NCI-H2196 treated with DMSO at 0.1 percent for 48 hours (cell line): ENCODE results near the gene PCDHGB1.
"Not testable (repeated sequence)": the region's sequence is repeated elsewhere in the genome, so short reads cannot be mapped to it uniquely, and the experiment has no call there.

Experiments
- DNase-seq: peaks from one replicate; lab custom pipeline; 2025; ENCODE audit not compliant: unreplicated experiment; lab: John Stamatoyannopoulos, UW

PCDHGB1 gene

DNA sequence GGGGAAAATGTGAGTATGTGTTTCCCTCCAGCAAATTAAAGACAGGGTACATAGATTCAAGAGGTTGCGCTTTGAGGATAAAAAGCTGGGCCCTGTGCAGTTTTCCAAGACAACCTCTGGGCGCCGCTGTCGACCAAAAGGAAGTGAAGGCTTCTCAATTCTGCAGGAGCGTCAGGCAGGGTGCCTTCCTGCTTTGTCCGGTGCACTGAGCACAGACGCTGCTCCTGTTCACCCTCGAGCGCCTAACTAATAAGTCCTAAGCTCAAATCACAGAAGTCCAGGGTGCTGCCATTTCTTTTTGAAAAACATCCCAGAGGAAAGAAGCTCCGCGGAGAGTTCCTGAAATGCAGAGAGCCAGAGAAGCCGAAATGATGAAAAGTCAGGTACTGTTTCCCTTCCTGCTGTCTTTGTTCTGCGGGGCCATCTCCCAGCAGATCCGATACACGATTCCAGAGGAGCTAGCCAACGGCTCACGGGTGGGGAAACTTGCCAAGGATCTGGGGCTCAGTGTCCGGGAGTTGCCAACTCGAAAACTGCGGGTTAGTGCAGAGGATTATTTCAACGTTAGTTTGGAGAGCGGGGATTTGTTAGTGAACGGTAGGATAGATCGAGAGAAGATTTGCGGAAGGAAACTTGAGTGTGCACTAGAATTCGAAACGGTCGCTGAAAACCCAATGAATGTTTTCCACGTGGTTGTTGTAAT, at the start of gene PCDHGB1:
PCDHGB1 (plus strand) TSS at position 183 of the 703 bp plus-strand sequence; CDS start at position 345, 162 bp downstream.
- no peak for DNase-seq

DNA sequence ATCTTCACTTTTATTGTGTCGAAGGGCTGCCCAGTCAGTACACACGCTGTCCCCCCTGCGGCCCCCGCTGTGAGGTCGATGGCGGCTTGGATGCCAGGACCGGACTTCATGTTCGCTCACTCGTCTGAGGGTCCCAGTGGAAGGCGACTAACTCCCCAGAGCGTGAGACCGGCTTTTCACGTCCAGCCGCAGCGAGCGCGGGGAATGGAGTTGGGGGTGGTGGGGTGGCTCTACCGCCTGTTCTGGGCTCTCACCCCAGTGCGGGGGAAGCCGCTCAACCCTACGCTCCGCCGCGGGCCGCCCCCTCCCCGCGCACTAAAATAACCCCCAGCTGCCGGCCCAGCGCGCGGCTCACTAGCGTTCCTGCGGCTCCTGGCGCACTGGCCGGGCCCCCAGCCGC, 46.1 kb upstream of the PCDHGB1 start, which contains the start of gene SLC25A2:
SLC25A2 (minus strand) TSS at position 294 of the 400 bp plus-strand sequence; CDS start at position 110, 184 bp downstream.
- no peak for DNase-seq

DNA sequence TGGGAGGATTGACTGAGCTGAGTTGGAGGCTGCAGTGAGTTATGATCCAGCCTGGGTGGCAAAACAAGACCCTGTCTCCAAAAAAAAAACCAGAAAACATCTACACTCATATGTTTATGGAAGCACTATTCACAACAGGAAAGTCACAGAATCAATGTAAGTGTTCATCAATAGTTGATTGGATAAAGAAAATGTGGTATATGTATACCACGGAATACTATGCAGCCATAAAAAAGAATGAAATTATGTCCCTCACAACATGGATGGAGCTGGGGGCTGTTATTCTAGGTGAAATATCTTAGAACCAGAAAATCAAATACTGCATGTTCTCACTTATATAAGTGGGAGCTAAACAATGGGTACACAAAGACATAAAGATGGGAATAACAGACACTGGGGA, 43.3 kb upstream of the PCDHGB1 start:
- DNase-seq: no peak

DNA sequence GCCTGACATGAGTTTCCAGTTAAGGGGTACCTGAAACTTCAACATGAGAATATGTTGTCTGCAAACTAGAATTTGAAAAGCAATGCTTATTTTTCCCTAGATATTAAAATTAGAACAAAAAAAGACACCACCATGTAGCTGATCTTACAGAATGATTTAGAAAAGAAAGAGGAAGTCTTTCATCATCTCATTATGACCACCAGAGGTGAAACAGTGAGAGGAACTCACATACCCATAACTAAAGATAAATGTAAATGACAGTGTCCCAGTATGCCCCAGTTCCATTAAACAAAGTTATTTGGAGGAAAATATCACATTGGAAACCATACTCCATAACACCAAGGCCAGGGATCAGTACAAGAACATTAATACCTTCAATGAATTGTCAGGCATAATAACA, 36.2 kb upstream of the PCDHGB1 start:
- no peak for DNase-seq

DNA sequence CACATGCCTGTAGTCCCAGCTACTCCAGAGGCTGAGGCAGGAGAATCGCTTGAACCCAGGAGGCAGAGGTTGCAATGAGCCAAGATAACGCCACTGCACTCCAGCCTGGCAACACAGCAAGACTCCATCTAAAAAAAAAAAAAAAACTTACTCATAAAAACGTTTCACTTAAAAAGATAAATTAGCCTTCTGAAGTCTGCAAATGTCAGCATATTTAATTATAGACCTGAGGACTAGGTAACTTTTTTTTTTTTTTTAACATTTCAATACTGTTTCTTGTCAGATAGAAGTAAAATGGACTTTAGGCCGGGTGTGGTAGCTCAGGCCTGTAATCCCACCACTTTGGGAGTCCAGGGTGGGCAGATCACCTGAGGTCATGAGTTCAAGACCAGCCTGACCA, 32.9 kb upstream of the PCDHGB1 start:
- DNase-seq: not testable (repeated sequence)

DNA sequence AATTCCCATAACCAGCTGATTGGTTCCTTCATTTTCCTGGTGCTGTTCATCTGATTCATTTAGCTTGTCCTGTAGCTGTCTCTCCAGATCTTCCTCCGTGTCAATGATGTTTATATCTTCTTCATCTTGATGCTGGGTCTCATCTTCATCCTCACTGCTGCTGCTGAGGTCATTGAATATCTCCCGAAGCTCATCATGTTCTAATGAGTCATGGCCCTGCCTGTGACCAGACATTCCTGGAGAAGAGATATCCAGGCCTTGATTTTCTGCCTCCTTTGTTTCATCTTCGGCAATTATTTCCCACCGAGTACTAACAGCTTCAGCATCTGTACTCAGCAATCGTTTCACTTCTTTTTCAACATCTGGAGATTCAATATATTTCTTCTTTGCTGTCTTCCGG, 30.7 kb upstream of the PCDHGB1 start:
- DNase-seq: no peak

DNA sequence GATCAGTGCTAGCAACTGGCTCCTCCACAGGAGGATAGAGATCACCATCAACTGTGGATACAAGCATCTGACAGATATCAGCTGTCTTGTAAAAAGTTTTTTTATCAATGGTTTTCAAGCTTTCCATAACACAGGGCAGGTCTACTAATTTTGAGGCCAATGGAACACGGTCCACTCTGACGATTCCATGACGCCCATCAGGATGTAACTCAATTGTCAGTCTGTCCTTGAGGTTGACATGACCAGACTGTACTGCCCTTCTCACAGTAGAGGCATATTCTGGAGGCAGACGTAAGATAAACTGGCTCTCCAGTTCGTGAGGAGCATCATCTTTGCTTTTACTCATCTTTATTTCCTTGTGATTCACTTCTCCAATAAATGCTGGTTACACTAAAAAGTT, 30.2 kb upstream of the PCDHGB1 start:
- no peak for DNase-seq

DNA sequence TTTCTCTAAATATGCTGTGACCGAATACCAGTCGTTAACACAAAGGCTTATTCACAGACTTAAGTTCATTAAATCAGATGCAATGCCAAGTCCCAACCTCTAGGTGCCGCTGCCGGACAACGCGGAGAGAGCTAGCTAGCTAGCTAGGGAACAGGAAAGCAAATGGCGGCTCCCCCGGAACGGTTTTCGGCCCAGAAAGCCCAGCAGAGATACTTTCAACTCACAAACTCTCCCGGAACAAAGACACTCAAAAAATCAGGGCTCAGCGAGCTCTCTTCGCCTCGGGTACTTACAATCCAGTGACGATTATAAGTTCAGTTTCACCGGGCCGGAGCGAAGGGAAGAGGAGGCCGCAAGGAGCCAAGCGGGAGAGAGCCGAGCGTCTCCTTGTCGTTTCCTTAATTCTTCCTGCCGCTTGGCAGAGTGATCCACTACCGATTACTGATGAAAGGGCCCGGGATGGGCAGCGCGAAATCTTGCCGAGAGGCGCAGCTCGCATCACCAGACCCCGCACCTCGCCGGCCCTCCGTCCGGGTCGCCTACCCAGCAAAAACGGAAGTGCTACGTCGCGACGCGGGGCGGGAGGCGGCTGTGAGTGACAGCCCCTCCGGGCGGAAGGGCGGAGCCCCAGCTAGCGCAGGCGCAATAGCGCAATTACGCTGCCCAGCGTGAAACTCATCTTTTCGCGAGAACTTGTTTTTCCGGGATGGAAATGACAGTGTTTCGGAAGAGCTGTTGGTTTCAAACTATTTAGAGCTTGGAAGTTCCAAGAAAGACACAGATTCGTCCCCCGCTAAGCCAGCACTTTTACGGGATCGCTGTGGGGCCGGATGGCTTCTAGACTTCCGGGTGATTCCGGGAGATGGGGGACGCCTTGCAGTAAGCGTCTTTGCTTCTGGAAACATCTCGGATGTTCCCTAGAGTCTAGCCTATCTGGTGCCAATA, 29.4 kb upstream of the PCDHGB1 start, which contains the start of gene TAF7:
TAF7 (minus strand) TSS at position 560 of the 945 bp plus-strand sequence. CDS start 740 bp downstream, outside the sequence.
- DNase-seq: peak; percentile 68

DNA sequence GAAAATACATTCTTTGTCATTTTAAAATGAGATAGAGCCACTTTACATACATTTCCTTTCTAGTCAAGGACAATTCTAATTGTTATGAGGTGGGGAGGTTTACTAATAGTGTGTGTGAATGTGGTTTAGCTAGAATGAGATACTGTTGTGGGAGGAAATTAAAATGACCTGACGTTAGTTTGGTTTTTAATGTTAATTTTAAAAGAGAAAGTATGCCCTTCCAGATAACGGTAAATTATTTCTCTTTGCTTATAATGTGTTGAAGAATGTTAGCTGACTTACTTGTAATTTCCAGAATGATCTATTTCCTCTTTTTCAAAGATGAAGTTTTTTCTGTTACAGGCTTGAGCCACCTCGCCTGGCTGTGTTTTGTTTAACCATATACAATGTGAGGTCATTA, 27.6 kb upstream of the PCDHGB1 start:
- no peak for DNase-seq

DNA sequence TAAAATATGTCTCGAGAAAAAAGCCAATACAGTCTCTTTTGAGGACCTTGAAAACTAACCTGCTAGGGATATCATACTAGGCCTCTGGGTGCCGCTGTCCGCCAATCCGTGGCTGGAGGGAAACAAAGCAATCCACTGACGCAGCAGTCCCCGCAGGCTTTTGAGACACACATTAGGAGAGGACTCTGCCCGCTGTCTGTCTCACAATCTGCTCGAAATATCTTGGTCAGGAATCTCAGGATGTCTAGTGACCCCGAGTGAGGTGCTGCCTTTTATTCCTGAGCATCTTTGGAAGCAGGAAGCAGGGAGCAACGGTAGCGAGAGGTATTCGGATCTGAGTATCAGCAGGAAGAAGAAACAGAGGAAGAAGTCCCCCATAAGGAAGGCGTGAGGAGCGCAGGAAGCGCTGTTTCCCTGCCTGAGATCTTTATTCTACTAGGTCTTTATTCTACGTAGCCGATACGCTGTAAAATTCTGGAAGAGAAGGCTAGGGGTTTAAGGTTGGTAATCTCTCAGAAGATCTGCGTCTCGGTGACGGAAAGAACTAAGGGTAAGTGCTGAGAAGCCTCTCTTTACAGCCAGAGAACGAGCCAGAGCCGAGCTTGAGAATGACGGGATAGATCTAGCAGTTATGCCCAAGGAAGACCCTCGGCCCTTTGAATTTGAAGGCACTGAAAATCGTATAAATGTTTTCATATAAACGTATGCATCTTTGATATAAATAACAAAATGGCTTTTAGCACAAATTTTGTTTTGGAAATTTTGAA, 23.6 kb upstream of the PCDHGB1 start:
- DNase-seq: no peak

DNA sequence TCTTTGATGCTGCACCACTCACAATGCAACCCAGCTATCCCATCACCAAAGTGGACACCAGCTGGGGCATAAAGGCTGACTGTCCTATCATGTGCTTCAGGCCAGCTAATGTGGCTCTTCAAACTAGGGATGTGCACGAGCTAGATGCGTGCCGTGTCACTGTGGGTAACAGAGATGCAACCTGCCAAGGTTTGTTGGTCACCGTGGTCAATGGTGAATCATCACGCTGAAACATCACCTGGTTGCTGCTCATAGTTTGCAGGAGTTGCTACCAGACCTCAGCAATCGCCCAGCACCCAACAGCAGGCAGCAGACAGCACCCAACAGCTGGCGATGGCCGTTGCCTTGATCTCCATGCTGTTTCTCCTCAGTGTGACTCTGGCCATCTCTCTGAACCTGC, 21.7 kb upstream of the PCDHGB1 start:
- DNase-seq: no peak

DNA sequence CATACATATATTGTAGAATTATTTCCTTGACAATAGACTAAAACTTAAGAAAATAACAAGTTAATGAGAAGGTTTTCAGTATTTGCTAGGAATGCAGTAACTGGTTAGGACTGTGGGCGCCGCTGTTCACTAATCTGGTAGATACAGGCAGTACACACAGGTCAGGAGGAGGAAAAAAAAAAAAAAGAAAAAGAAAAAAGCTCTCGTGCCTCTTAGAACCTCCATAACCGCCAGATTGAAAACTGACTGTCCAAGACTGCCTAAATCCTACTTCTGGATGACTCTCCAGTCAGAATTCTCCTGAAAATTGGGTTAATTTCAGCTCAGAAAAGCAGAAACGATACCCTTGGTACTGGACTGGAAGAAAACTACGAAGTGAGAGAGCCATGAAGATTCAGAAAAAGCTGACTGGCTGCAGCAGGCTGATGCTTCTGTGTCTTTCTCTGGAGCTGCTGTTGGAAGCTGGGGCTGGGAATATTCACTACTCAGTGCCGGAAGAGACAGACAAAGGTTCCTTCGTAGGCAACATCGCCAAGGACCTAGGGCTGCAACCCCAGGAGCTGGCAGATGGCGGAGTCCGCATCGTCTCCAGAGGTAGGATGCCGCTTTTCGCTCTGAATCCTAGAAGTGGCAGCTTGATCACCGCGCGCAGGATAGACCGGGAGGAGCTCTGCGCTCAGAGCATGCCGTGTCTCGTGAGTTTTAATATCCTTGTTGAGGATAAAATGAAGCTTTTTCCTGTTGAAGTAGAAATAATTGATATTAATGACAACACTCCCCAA, 19.4 kb upstream of the PCDHGB1 start, which contains the start of gene PCDHGA1:
PCDHGA1 (plus strand) TSS at position 216 of the 782 bp plus-strand sequence.
- DNase-seq: no peak

DNA sequence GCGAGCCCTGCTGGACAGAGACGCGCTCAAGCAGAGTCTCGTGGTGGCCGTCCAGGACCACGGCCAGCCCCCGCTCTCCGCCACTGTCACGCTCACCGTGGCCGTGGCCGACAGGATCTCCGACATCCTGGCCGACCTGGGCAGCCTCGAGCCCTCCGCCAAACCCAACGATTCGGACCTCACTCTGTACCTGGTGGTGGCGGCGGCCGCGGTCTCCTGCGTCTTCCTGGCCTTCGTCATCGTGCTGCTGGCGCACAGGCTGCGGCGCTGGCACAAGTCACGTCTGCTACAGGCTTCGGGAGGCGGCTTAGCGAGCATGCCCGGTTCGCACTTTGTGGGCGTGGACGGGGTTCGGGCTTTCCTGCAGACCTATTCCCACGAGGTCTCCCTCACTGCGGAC, 17.3 kb upstream of the PCDHGB1 start:
- DNase-seq: not testable (repeated sequence)

DNA sequence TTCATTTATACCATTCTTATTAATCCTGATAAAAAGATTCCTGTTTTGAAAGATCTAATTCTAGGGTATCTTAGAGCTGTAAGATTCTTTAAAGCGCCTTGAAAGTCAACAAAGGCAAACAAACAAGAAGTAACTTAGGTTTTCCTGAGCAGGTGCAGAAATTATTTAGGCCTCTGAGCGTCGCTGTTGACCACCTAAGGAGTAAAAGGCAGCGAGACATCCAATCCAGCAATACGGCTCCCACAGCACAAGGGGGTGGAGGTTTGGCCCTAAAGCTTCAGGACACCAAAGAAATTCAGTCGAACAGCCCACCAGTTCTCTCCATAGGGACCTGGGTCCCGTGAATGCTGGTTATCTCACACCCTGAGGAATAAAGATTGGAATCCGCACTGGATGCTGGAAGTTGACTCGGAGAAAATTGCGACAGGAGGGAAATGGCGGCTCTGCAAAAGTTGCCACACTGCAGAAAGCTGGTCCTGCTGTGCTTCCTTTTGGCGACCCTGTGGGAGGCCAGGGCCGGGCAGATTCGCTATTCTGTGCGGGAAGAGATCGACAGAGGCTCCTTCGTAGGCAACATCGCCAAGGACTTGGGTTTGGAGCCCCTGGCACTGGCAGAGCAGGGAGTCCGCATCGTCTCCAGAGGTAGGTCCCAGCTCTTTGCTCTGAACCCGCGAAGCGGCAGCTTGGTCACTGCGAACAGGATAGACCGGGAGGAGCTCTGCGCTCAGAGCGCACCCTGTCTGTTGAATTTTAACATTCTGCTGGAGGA, 11.2 kb upstream of the PCDHGB1 start, which contains the start of gene PCDHGA2:
PCDHGA2 (plus strand) TSS at position 223 of the 769 bp plus-strand sequence.
- DNase-seq: no peak

DNA sequence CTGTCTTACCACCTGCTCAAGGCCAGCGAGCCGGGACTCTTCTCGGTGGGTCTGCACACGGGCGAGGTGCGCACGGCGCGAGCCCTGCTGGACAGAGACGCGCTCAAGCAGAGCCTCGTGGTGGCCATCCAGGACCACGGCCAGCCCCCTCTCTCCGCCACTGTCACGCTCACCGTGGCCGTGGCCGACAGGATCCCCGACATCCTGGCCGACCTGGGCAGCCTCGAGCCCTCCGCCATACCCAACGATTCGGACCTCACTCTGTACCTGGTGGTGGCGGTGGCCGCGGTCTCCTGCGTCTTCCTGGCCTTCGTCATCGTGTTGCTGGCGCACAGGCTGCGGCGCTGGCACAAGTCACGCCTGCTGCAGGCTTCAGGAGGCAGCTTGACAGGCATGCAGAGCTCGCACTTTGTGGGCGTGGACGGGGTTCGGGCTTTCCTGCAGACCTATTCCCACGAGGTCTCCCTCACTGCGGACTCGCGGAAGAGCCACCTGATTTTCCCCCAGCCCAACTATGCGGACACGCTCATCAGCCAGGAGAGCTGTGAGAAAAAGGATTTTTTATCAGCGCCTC, 9.0 kb upstream of the PCDHGB1 start:
- not testable (repeated sequence) for DNase-seq

DNA sequence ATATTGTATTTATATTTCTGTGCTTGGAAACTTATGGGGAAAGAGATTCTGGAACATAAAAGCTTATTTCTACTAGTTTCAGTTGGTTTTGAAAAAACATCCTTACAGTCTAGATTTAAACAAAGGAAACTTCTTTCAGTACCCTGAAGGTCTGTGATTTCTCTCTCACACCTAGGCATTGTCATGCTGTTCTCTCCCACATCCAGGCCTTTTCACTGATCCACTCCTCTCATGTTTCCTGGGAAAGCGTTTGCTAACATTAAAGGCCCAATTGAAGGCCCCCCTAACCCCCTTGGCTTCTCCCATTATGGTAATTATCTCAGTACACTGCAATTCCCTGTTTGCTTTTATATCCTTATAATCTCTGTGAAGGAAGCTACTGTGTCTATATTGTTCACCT, 7.1 kb upstream of the PCDHGB1 start:
- no peak for DNase-seq

DNA sequence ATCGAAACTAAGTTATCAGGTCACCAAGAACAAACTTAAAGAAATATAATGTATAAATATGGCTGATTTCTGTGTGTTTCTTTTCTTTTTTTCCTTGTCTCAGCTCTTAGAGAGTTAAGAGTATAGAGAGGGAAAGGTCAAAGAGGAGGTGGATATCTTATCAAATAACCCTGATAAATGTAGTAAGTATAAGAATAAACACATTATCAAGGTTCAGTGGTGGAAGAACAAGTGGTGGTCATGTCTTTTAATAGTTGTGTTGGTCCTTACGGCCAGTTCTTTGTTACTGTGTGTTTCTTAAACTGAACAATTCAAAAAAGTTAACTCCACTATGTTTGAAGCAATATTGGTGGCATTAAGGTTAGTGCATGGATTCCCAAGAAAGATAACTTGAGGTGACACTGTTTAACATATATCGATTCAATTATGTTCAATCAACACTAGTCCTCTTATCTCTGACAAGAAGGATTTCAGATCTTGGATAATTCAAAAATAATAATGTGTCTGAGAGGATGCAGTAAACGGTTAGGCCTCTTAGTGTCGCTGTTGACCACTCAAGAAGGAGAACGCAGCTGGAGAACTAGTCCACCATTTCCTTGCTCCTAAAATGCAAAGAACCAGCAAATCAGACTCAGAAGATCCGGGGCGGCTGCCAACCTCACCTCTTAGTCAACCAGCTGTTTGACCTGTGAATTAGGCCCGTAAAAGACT, 6.5 kb upstream of the PCDHGB1 start, which contains the start of gene PCDHGA3:
PCDHGA3 (plus strand) TSS at position 588 of the 711 bp plus-strand sequence. CDS start 205 bp downstream, outside the sequence.
- no peak for DNase-seq

DNA sequence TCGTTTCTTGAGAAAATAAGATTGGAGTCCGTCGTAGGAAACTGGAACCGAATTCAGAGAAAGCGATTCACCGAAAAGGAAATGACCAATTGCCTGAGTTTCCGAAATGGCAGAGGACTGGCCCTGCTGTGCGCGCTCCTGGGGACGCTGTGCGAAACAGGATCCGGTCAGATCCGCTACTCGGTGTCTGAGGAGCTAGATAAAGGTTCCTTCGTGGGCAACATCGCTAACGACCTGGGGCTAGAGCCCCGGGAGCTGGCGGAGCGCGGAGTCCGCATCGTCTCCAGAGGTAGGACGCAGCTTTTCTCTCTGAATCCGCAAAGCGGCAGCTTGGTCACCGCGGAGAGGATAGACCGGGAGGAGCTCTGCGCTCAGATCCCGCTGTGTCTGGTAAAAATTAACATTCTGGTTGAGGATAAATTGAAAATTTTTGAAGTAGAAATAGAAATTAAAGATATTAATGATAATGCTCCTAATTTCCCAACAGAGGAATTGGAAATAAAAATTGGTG, 5.9 kb upstream of the PCDHGB1 start:
- DNase-seq: no peak
